Measurements from ENCODE around the gene GFM1.

The GFM1 gene

DNA sequence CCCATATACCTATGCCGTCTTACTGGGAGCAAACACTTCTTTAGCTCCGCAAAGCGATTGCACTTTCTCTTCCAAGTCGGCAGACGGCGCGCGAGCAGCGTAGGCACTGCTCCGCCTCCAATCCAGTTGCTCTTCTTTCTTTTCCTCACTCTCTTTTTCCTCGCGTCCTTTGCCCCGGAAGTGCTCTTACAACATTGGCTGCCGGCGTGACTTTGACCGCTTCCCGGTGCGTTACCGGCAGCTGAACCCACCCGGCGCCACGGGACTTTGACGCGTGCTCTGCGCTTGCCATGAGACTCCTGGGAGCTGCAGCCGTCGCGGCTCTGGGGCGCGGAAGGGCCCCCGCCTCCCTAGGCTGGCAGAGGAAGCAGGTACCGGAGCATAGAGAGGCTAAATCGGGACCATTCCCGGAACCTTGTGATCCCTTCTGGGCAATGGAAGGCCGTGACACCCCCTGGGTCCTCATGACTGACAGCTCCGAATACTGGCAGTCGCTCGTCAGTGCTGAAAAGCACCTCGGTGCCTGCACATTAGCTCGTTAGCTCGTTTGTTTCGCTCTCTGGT lies at the start of gene GFM1:
GFM1 (plus strand) TSS at position 183 of the 564 bp plus-strand sequence; CDS start at position 291, 108 bp downstream.
- peak; percentile 96 for DNase-seq

DNA sequence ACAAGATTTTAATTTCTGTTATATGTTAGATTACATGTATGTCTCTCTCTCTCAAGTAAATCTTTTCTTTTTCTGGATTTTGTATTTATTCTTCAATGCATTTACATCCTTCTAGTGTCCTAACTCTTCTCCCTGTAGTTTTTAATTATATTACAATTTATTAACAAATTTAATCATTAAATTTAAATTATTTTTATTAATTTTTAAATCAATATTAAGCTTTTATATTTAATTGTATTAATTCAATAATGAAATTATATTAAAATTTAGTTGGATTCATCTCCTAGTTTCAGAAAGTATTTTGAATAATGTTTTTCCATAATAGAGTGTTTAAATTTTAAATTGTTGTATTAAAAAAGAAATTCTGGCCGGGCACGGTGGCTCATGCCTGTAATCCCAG lies 43.5 kb upstream of the GFM1 start:
- DNase-seq: no peak

GRCh38 chr3:158602227-158602626 lies 42.1 kb upstream of the GFM1 start:
- DNase-seq: no peak

DNA sequence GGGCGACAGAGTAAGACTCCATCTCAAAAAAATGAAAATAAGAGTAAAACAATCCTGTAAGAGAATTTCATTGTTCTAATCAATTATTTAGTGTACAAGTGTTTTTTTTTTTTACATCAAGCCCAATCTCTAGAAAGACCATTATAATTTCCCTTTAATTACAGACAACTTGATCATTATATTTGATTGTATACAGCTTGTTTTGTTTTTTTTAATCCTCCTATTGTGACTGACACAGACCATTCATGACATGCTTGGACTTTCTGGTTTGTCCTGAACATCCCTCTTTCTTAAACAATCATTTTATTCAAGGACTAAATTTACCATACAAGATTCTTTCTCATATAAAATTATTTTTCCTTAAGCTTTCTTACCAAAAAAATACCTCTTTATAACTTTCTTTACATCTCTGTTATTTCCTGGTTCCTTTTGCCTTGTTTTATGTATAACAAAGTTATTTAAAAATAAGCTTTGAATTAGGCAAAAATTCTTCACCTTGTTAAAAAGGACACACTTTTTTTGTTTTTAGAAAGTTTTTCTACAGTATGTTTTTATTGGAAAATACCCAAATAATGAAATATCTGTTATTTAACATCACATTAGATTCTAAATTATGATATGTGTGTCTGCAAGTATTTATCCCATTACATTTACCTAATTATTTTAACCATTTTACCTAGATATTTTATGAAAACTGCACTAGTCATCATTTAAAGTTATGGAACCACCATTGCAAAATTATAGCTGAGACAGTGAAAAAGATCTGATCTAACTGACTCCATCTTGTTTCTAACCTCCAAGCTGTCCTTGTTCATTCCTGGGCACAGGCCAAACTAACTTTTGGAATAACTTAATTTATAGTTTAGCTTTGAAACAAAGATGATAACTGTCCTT lies 26.1 kb upstream of the GFM1 start:
- no peak for DNase-seq

DNA sequence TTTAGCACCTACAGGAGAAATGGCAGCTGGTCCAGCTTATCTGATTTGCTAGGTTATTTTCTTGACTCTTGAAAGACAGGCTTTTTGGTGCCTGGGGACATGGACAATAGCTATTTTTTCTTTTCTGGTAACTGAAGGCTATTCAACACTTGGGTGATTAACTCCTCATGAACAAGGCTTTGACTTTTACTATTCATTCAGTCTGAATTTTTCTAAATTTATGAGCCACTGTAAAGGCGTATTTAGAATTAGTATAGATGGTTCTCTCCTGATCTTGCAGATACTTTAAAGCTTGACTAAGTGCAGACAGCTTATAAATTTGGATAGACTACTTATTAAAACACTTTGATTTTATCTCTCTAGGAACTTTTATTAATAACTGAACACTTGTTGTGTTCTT lies 18.4 kb upstream of the GFM1 start:
- no peak for DNase-seq

- no peak for DNase-seq
Observed at GRCh38 chr3:158631981-158632380, 12.3 kb upstream of the GFM1 start.

- no peak for DNase-seq
Observed at GRCh38 chr3:158640646-158641045, 3.7 kb upstream of the GFM1 start.

DNA sequence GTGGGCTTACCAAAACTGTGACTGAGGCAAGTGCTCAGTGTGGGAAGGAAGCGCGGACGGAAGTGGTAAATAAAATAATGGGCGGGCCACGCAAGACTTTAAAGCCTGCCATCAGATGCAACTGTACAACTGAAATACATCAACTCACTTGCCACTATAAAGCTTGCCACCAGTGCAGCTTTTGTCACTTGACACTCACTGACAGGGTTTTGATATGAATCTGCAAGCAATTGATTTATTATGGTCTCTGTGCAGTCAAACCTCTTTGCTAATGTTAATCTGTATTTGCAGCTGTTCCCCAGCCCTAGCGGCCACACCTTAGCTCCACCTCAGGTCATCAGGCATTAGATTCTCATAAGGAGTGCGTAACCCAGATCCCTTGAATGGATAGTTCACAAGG lies 2.3 kb upstream of the GFM1 start:
- DNase-seq: no peak

DNA sequence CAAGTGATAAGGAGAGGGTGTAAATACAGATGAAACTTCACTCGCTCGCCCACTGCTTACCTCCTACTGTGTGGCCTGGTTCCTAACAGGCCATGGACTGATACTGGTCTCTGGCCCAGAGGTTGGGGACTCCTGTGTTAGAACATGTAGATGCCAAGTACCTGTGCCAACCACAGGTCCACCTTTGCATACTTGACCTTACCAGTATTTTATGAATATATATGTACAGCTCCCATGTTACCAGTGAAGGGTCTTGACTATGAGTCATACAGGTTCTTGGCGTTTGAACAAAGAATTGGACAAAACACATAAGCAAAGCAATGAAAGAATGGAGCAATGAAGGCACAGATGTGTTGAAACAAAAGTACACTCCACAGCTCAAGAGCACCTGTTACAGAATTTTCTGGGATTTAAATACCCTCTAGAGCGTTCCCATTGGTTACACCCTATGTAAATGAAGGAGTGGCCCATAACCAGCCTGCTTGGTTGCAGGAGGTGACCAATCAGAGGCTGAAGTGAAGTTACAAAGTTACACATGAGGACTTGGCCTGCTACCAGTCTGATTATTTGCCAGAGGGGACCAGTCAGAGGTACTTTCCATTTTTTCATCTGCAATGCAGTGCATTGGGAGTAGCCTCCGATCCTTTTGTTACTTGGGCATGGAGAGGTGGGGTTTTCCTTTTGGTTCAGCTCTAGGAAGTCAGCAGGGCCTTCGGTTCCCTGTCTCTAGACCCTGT lies 1.7 kb upstream of the GFM1 start:
- DNase-seq: no peak

DNA sequence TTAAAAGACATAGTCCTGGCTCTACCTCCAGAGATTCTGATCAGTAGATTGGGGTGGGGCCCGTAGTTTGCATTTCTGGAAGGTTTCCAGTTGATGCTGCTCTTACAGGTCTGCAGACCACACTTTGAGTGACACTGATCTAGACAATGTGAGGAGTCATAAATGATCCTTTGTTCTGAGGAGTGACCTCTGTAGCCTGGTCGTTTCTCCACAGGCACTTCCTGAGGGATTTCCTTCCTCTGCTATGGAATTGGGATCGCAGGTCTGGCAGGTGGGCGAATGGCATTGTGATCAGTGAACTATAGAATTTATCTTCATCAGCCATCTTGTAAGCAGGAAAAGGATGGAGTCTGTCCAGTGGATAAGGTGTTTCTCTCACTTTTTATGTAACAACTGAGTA lies 5.5 kb downstream of the GFM1 start:
- DNase-seq: peak; percentile 21

GRCh38 chr3:158651192-158651591 lies 6.9 kb downstream of the GFM1 start:
- DNase-seq: no peak

DNA sequence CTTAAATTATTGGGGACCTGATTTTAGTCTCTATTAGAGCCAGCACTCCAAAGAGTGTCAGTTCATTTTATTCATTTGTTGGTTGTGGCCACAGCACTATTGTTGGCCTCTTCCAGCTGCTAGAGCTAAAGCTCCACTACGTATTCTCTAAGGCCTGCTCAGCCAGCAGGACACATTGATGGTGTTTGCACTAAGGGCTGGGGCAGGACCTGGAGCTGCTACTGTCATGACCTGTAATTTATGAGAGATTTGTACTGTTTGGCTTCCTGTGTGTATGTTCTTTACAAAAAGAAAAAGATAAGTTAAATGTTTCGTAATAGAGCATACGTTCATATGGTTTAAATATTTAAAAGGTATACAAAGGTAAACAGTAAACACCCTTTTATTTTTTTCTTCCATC lies 8.1 kb downstream of the GFM1 start:
- DNase-seq: no peak

- DNase-seq: no peak
Observed at GRCh38 chr3:158658889-158659288, 14.6 kb downstream of the GFM1 start.

GRCh38 chr3:158659454-158660237 lies 15.3 kb downstream of the GFM1 start:
- DNase-seq: peak; percentile 6

- no peak for DNase-seq
Observed at GRCh38 chr3:158660711-158661110, 16.4 kb downstream of the GFM1 start.

DNA sequence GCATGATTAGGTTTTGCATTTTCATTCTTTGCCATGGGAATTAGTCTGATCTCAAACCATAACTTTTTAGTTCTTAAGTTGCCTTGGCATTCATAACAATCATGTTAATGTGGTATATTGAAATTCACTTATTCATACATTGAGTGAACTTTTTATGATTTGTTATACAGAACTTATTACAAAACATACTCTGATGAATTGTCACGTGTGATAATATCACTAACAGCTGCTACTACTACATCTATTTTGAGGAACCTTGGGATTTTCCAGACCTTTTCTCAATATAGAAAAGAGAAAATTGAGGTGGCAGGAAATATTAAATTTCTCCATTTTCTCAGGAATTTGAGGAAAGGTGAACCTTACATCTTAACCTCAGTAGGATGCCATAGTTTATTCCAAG lies 18.9 kb downstream of the GFM1 start:
- DNase-seq: no peak

DNA sequence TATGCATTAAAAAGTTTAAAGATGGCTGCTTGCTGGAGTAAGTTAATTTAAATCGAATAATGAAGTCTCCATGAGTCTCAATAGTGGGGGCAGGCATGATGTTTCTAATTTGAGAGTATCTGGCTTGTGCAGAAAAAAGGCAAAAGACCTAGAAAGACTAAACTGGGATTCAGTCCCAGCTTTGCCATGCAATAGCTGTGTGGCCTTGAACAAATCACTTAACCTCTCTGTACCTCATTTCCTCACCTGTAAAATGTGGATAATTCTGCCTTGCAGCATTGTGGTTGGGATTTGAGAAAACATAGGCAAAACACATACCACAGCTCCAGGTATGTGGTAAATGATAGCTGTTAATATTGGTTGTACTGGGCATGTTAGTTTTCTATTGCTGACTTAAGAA lies 19.5 kb downstream of the GFM1 start:
- DNase-seq: no peak

DNA sequence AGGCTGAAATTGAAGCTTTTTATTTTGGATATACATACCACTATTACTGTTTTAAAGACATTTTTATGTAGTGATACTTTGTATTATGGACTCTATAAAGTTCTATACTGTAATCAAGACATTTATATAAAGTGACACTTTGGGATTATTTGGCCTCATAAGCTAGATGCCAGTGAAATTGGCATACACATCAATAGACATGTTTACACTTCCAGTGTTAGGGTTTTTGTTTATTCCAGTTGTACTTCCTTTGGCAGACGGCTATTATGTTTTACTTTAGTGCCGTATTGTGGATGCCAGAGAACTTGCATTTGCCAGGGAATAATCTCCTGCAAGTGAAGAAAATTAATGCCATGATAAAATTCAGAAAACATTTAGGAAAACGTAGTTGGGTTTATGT lies 22.1 kb downstream of the GFM1 start:
- DNase-seq: no peak

DNA sequence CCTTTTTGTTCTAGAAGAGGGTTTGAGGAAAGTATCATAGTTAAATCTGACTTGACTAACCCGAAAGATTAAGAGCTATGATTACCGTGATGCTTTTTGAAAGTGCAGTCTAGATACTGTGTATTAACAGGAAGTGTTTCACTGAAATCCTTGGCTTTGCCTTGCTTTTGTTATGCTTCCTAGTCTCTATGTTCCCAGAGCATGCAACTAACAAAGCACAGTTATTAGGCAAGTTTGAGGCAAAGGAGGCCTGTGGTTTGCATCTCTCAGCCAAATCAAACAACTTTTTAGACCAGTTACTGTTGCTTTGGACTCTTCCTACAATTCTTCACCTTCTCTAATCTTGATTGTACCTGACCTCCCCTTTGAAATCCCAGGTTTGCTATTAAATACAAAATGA lies 24.2 kb downstream of the GFM1 start:
- no peak for DNase-seq

- DNase-seq: no peak
Observed at GRCh38 chr3:158671821-158672214, 27.5 kb downstream of the GFM1 start.

- DNase-seq: no peak
Observed at GRCh38 chr3:158672215-158673176, 28.2 kb downstream of the GFM1 start, which contains the start of gene LXN. Gene LXN (minus strand): TSS chr3:158672648. CDS start chr3:158672478, 170 bp downstream.

DNA sequence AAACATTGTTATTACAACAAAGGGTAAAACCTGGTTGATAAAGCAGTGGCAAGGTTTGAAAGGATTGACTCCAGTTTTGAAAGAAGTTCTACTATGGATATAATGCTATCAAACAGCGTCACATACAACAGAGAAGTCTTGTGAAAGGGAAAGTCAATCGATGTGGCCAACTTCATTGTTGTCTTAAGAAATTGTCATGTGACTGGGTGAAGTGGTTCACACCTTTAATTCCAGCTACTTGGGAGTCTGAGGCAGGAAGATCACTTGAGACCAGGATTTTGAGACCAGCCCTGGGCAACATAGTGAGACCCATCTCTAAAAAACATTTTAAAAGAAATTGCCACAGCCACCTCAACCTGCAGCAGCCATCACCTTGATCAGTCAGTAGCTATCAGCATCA lies 34.4 kb downstream of the GFM1 start:
- DNase-seq: no peak

Measured in NCI-H526 treated with DMSO at 0.1 percent for 48 hours (cell line).